ENCODE data around the gene CD1B. TPM values are rescaled to one million over a fixed set of nuclear protein-coding genes. Genes with fewer than 3 reads are reported as not detected.
"Not testable (repeated sequence)": the region's sequence is repeated elsewhere in the genome, so short reads cannot be mapped to it uniquely, and the experiment has no call there.

CD1B gene
- not detected in 2 replicates for total RNA-seq

DNA sequence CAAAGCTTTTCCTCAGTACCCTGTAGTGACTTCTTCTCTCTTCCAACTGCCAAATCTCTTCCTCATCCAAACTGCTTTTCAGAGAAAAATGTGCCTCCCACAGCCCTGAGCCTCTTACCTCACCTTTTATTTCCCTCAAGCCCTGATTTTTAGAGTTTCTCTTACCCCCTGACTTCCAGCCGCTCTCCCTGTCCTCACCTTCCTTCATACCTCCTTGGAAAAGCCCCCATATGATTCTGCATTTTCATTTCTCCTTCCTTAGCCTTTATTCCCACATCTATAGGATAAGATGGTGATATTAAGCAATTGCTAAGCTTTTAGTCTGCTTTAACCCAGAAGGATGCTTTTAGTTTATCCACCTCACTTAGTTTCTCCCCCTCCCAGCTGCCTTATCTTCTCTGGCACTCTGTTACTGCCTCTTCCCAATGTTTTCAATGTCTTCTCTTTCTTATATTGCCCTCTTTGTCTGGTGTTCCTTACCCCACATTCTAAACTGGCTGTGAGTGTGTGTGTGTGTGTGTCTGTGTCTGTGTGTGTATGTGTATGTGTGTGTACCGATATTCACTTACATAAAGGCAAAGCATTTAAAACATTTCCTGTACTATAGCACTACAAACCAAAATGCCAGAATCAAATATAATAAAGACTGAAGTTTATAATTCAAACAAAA is at the start of gene CD1B:
TSS of gene CD1B (minus strand) at position 51 of the 670 bp plus-strand sequence. CDS start 108 bp downstream, outside the sequence.
- TF ChIP-seq, protein P1, sequence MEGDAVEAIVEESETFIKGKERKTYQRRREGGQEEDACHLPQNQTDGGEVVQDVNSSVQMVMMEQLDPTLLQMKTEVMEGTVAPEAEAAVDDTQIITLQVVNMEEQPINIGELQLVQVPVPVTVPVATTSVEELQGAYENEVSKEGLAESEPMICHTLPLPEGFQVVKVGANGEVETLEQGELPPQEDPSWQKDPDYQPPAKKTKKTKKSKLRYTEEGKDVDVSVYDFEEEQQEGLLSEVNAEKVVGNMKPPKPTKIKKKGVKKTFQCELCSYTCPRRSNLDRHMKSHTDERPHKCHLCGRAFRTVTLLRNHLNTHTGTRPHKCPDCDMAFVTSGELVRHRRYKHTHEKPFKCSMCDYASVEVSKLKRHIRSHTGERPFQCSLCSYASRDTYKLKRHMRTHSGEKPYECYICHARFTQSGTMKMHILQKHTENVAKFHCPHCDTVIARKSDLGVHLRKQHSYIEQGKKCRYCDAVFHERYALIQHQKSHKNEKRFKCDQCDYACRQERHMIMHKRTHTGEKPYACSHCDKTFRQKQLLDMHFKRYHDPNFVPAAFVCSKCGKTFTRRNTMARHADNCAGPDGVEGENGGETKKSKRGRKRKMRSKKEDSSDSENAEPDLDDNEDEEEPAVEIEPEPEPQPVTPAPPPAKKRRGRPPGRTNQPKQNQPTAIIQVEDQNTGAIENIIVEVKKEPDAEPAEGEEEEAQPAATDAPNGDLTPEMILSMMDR (conservative IDR thresholded peaks at IDR 0.05; ENCODE audit: low read depth, low read length) = no peak
- no peak within 1 kb of the TSS for H3K4me3 ChIP-seq (ENCODE audit: low read depth, low read length)
- DNase-seq (ENCODE audit: low read depth) = no peak

DNA sequence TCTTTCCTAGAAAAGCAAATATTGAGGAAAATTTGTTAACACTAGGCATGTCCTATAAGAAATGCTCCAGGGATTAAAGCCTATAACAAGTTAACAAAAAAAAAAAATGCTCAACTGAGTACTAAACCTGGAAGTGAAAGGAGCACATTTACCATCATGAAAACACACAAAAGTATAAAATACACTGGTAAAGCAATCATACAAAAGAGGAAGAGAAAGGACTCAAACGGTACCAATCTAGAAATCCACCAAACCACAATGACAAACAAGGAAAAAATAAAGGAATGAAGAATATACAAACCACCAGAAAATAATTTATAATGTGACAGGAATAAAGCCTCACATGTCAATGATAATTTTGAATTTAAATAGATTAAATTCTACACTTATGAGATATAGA is 43.5 kb upstream of the CD1B start:
- TF ChIP-seq, protein P1 (conservative IDR thresholded peaks at IDR 0.05; ENCODE audit: low read depth, low read length) = no peak
- no peak overlapping the region for H3K4me3 ChIP-seq (ENCODE audit: low read depth, low read length)
- no peak for DNase-seq (ENCODE audit: low read depth)

DNA sequence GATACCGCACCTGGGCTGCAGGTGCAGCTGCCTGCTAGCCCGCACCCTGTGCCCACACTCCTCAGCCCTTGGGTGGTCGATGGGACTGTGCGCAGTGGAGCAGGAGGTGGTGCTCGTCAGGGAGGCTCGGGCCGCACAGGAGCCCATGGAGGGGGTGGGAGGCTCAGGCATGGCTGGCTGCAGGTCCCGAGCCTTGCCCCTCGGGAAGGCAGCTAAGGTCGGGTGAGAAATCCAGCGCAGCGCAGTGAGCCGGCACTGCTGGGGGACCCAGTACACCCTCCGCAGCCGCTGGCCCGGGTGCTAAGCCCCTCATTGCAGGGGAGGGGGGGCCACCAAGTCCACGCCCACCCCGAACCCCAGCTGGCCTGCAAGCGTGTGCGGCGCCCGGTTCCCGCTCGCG is 42.8 kb upstream of the CD1B start:
- not testable (repeated sequence) for DNase-seq (ENCODE audit: low read depth)

DNA sequence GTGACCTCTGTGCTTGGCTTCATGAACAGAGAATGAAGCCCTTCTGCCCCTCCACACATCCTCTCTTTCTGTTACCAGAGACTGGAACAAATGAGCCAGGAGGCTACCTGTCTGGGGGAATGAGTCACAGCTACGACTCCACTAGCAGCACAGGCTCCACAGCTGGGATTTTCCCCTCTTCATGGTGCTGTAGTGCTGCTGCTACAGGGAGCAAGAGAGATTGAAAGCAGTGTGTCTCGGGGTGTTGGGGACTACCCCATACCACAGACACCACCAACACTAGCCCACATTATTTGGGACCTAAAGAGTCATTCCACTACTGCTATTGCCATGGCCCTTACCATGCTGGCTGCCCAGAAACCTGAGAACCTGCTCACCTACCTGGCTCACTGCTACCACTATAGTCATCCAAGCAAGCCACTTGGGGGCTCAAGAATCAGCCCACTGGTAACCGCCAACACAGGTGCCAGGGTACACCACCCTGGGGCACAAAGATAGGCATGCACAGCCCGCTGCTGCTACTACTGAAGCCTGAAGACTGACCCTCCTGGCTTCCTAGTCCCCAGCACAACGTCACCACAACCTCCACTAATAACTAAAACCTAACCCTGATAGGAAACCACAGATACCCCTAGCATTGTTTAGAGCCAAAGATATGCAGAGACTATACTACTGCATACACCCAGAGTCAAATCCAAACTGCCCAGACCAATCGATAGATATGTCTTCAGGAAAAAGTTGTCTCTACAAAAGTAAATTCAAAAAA is 40.0 kb upstream of the CD1B start:
- TF ChIP-seq, protein P1 (conservative IDR thresholded peaks at IDR 0.05; ENCODE audit: low read depth, low read length) = no peak
- no peak overlapping the region for H3K4me3 ChIP-seq (ENCODE audit: low read depth, low read length)
- peak; percentile 32 for DNase-seq (ENCODE audit: low read depth)

More for the DNA sequence above, 42.8 kb upstream of the CD1B start:
- H3K4me3 ChIP-seq (ENCODE audit: low read depth, low read length) = not testable (repeated sequence)

DNA sequence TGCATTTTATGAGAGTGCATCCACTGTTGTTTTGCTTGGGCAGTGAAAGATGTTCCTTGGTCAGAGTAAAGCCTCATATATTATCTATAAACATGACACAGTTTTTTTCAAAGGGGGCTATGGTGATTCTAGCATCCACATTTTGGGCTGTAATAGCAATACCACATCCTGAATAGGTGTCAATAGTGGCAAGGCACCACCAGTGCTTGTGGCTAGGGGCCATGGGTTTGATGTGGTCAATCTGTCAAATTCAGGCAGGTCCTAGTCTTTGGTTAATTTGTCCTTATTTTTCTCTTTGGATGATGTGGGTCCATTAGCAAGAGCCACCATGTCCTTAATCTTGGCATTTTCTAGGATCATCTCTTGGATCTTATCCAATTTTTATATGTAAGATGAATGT is 35.5 kb upstream of the CD1B start:
- no peak for DNase-seq (ENCODE audit: low read depth)
- TF ChIP-seq, protein P1 (conservative IDR thresholded peaks at IDR 0.05; ENCODE audit: low read depth, low read length) = no peak
- H3K4me3 ChIP-seq (ENCODE audit: low read depth, low read length) = no peak overlapping the region

DNA sequence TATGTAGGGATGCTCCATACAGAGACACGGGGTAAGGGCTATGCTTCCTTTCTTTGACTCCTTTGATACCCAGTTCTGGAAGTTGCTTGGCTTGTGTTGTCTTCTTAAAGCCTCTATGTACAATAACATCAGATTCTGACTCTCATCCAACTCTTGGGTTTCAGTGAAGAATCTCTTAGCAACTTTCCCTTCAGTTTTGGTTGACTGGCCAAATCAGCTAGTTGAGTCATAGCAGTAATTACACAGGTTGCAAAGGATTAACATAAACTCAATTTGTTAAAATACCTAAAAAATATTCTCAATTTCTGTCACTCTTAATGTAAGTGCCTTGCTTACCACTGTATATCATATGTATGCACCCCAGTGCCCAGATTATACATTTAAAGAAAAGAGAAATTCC is 31.6 kb upstream of the CD1B start:
- no peak overlapping the region for H3K4me3 ChIP-seq (ENCODE audit: low read depth, low read length)
- TF ChIP-seq, protein P1 (conservative IDR thresholded peaks at IDR 0.05; ENCODE audit: low read depth, low read length) = no peak
- no peak for DNase-seq (ENCODE audit: low read depth)

DNA sequence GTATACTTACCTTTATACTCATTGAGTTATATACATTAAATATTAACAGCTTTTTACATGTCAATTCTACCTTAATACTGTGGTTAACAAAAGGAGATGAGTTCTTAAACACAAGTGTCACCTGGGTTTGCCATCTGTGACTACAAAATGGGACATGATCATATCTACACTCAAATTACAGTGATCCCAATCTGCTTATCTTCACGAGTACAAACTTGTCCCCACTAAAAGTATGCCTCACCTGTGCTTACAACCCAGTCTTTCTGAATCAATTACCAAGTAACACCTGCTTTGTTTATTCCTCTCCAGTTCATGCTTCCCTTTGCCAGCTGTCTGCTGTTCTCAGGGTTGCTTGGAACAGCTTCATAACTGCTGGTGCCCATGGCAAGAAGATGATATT is 31.2 kb upstream of the CD1B start:
- TF ChIP-seq, protein P1 (conservative IDR thresholded peaks at IDR 0.05; ENCODE audit: low read depth, low read length) = no peak

More for the DNA sequence above, 31.2 kb upstream of the CD1B start:
- DNase-seq (ENCODE audit: low read depth) = no peak
- no peak overlapping the region for H3K4me3 ChIP-seq (ENCODE audit: low read depth, low read length)

All from epithelial cell of proximal tubule (primary cell).